DMS153 treated with DMSO at 0.1 percent for 48 hours (cell line): Measurements from ENCODE around the gene CDH13.

Source experiments
- DNase-seq: peaks from one replicate; lab custom pipeline; 2025; ENCODE audit not compliant: unreplicated experiment; lab: John Stamatoyannopoulos, UW

Gene CDH13

DNA sequence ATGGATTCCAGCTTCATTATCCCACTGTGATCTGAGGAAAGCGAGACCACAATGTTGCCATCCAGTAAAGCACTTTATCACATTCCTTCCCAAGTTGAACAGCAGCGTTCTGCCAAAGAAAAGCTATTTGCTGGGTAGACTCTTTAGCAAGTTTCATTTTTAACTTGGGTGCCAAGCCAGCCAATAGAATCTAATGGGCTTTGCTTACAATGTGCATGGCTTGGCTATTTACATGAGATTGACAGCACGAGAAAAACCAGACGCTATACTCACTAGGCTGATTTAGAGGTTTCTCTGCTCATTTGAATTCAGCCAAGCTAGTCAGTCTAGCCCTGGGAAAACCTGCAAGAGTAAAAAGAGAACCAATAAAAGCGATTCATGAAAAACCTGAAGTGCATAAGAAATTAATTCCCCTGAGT lies 108.9 kb downstream of the CDH13 start:
- no peak for DNase-seq

DNA sequence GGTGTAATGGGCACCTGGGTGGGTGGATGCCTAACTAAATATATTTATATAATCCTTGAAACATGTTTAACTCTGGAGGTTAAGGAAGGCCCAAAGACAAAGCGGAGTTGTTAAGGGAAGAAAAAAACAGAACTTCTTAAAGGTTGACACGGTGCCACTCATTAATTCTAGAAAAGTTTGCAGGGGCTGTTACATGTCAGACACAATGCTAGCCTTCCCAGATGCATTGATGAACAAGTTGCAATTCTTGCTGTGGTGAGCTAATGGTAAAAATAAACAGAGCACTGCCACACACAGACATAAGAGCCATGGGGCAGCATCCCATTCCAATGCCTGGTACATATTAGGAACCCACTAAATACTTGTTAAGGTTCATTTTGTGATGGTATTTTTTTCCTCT lies 109.5 kb downstream of the CDH13 start:
- DNase-seq, result no peak

DNA sequence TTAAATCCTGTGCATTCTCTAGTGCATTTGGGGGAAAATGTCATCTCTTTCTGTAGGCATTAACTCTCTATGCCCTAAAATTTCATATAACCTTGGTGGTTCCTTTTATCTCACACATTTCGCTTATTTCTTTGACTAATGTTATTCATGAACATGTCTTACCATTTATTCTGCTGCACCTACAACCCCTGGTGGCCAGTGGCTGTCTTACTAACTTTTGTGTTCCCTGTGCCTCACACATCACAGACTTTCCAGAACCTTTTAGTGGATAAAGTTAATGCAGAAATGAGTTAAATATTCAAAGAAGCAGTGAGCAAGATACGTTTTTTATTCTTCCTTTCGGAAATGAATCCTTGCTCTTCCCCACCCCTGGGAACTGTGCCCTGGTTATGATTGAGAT lies 111.9 kb downstream of the CDH13 start:
- DNase-seq, result no peak

DNA sequence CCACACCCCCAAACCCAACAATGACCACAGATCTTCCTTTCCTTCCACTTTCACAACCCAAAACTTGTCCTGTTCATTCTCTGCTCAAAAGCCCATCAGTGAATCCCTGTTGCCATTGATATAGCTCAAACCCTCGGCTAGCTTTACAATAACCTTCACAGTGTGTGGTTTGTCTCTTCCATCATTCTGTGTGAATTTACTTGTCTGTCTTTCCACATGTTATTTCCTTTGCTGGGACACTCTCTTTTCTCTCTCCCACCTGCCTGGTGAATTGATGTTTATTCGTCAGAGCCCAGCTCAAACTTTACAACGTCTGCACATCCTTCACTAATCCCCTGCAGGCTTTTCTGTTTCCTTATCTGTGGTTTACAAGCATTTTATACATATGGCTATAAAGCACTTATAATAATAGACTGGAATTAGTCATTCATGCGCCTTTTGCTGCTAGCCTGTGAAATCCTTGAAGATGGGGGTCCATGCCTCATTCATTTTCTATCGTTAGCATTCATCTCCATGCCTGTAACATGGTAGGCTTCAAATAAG lies 114.4 kb downstream of the CDH13 start:
- no peak for DNase-seq

DNA sequence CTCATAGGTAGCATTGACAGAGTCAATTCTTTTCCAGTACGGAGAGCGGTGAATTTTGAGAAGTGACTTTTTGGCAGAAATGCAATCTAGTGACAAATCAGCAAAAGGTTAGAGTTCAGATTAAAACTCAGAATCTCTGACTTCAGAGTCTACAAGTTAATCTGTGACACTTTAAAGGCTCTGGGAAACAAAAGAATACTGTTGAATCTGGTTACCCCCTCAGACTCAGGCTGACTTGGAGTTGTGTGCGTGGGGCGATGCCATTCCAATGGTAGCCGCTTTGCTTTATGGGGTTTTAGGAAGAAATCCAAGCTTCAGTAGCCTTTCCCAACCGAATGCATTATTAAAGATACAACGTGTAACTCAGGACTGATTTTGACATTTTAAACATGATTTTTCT lies 118.2 kb downstream of the CDH13 start:
- DNase-seq, result no peak

DNA sequence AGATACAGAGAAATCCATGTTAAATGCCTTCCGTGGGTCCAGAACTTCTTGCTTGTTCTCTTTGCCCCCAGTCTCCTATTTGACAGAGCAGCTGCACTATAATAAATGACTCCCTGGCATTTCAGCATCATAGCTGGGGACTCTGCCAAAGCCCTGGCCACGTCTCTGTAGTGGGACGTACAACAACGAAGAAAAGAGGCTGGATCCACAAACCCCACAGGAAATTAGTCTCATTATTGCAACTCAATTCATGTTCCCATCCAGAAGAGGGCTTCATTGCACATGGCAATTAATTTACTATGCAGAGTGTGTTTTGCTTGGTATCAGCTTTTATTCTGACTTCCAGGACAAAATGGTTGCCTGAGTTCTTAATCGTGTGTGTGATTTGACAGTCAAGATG lies 121.3 kb downstream of the CDH13 start:
- no peak for DNase-seq

DNA sequence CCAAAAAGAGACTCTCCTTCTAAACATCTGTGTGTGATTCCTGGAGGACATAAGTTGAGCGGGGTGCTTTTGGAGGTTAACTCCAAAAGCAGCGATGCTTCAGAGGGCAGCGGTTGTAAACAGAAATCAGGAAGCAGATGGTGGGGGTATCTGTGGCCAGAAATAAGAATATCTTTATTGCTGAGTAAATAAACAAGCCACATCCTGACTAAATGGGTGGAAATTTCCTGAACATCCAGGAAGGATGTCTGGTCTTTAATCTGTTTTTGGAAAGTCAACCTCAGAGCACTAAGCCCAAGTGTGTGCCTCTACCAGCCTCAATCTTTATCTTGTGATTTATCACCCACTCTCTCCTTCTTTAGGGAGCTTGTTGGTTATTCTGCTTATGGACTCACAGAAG lies 123.3 kb downstream of the CDH13 start:
- no peak for DNase-seq

DNA sequence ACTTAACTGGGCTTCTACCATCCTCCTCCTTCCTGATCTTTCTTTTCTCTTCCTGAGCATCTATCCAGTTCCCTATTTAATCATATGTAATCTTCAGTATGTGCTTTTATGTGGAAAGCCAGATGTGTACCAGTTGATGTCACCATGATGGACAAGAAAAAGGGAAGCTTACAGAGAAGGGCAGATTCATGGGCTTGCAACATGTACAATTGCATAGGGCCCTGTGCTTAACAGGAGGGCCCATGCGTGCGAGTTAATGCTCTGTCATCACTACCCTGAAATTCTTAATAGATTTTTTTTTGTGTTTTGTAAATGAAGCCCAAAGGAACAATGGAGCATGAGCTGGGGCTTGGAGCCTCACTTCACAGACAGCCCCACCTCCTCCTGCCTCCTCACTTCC lies 124.3 kb downstream of the CDH13 start:
- no peak for DNase-seq

DNA sequence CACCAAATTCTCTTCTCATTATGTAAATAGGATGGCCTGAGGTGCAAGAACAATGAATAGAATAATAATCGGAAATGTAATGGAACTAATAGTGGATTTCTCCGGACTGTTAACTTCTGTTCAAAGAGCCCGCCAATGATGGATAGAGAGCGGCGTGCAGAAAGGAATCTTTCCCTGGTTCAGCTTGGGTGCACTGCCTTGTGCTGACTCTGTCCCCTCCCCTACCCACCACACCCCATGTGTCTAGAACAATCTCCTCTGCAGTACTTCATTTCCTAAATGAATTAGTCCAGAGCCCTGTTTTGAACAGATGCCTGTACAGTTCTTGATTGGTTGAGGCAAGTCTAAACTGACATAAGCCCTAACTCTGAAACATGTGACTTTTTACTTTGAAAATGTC lies 125.4 kb downstream of the CDH13 start:
- no peak for DNase-seq

DNA sequence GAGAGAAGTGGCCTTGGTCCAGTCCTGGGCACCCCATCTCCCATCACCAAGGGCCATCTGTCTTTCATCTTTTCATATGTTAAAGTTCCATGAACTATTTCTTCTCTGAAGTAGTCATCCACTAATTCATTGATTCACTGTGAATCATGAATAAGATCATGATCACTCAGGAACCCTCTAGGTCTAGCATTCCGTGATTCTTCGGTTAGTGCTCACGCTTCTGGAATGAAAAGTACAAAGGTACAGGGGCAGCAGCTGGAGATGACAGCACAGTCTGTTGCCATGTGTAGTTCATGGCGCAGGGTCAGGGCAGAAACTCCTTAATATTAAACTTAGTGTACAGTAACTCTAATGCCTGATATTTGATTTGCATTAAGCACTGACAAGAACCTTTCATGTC lies 127.1 kb downstream of the CDH13 start:
- no peak for DNase-seq

DNA sequence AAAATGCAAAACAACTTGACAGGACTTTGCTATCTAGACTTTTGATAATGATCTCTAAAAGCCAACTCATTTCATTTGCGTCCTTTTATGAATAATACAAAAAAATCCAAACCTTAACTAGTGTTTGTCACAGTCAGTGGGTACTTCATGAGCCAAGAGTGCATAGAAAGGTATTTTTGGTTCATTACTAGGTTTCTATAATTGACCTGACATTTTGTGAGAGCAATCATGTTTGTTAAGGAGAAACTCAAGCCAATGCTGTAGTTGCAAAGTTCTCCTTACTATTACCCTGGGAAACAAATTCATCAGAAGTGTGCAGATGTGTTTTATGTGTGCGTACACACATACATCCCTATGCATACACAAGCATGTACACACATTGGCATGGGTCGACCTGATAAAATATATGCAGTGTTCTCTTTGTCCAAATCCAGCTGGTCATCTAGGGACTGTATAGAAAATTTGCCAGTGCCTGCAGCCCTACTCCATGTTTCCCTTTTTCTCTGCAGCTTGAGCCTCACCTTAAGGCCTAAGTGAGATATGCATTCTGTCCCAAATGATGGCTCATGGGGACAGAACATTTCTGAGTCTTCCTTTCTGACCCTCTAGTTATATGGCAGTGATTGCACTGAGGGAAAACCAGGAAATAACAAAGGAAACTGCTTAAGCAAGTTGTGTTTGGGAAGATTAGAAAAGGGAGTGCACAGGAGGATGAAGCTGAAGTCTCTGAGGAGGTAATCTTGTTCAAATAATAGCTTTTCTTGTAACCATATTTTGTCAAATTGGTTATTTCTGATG lies 128.1 kb downstream of the CDH13 start:
- no peak for DNase-seq

DNA sequence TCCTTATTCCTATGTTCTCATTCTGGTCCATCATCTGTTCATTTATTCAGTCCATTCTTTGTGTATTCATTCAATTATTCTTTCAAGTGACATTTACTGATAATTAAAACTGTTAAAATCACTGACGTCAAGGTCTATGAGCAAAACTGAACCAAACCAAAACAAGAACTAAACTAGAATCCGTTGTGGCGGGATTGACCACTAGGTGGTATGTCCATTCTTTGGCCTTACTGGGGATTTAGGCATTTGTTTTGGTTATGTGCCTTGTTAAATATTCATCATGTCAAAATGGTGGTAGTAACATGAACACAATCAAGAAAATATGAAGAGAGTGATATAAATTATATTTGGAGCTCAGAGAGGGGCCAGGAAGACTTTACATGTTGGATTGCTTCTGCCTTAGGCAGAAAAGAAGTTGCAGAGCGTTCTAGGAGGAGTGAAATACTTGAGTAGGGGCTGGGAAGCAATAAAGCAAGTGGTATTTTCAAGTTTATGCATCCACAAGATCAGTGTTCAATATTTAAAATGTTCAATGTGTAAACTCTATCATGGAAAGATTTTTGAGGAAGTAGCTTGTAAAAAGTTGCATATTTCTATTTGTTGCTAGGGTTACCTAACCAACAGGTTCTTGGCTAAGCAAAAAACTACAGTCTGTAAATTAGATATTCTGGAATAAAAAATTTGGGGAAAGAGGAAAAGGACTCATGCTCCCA lies 129.0 kb downstream of the CDH13 start:
- no peak for DNase-seq

DNA sequence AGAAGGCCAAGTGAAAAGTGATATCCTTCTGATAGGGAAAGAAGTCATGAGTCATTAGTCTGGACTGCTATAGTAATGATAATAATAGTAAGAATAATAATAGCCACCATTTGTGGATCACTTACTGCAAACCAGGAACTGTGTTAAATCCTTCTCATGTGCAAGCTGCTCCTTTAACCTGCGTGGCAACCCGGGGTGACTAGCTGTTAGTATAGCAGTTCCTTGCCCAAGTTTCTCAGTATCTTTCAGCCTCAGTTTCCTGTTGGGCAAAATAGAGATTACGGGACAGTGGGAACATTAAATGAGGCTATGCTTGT lies 129.5 kb downstream of the CDH13 start:
- no peak for DNase-seq

DNA sequence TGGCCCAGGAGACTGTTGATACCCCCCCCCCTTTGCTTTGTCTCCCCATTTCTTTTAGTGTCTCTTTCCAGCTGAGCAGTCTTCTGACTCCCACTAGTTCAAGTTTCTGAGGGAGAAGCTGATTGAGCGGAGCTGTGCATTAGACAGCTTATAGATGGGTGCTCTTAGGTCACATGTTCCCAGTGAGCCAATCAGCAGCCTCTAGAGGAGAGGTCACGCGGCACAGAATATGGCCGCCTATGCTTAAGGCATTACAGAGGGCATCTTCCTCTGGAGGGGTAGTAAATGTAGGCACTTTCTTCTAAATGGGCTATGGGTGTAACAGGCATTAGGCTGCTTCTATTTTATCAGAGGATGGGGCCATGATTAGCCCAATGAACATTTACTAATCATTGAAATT lies 131.6 kb downstream of the CDH13 start:
- DNase-seq, result no peak

DNA sequence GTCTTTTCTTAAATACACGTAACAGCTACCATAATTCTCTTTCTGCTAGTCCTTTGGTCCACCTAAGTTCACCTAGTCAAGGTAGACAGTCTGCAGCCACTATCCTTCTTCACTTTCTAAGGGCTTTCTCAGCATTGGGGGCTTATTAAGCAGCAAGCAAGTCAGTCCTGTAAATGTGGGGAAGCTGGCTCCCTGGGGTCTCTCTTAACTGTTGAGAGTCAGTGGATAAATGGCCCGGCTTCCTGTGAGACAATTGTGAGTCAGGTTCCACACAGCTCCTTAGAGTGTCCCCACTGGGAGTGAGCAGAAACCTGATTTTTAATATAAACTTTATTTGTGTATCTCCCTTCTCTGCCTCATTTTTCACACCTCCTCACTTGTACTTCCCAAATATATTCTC lies 132.1 kb downstream of the CDH13 start:
- no peak for DNase-seq

DNA sequence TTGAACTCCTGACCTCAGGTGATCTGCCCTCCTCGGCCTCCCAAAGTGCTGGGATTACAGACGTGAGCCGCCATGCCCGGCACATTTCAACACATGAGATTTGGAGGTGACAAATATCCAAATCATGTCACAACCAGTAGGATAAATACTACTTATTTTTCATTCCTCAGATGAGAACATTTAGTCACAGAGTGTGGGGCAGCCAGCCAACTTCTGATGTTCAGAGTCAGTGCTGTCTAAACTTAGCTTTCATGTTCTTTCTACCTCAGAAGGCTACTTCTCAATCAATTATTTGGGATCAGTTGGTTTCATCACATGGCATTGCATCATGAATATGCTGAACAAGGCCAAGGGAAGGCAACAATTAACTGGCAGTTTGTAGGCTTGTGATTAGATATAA lies 134.5 kb downstream of the CDH13 start:
- no peak for DNase-seq

DNA sequence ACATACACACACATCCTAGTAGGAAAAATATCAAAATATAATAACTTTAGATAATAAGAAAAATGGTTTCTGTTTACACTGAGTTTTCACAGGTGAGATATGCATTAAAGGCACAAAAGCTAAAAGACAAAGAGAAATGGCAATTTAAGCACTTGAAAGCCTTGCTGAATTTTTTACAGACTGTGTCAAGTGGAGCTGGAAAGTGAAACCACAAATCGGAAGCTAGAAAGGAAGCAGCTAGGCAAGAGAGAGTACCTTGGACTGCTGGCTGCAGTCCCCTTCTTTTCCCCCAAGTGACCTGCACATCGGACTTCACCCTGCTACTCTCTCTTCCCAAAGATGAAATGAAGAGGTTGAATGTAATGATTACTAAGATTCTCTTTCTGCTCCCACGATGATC lies 135.1 kb downstream of the CDH13 start:
- no peak for DNase-seq

DNA sequence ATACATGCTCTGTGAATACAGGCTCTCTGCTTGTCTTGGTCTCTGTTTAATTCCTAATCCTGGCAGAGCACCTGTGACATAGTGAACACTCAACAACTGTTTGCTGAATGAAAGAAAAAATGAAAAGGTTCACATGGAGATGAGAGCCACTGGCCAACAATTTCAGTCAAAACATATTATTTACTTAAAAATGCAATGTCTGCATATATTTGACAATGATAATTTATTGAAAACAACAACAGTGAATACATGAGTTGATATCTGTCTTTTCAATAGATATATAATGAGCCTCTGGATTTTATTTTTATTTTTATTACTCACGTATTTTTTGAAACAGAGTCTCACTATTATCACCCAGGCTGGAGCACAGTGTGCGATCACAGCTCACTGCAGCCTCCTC lies 136.6 kb downstream of the CDH13 start:
- DNase-seq, result no peak

DNA sequence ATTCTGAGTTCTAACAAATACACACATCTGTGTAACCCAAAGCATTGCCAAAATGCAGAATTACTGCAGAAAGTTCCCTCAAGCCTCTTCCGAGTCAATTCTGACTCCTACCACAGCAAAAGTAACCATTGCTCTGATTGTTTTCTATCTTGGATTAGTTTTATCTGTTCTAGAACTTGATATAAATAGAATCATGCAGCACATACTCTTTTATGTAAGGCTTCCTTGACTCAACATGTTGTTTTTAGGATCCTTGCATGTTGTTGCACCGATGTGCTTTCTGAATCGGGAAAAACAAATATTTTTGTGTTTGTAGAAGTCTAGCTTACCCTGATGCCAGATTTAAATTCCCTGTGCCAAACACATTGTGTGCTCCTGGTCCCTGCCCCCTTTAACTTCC lies 140.4 kb downstream of the CDH13 start:
- DNase-seq, result no peak

DNA sequence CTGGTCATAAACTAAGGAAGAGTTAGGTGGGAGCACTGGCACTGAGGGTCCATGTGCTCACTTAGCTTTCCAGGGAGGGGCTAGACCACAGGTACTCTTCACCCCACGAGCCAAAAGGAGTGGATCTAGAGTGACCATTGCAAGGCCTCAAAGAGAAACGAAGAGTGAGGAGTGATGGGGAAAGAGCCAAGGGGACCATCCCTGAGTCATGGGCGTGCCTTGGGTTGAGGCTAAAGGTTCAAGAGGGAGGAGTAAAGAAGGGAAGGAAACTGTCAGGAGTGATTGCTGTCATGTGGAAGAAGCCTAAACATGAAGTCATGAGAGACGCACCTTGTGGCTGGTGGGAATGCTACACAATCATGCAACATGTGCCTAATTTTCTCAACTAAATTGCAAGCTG lies 141.0 kb downstream of the CDH13 start:
- DNase-seq, result no peak

DNA sequence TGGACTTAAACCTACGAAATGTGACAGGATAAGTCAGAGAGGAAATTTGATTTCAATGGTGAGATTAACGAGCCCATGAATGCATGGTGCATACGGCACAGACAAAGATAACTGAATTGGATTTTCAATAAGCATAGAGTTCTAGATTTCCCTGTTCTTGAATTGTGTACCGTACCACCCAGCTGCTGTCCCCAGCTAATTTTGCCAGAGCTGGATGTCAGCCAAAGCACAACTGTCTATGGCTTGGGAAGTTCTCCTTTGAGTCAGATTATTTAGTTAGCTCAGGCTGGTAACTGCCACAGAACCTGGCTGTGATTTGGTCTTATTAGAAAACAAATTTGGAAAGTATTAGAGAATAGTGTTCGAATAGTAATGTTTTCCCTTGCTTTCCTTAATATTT lies 143.1 kb downstream of the CDH13 start:
- peak; percentile 43 for DNase-seq

DNA sequence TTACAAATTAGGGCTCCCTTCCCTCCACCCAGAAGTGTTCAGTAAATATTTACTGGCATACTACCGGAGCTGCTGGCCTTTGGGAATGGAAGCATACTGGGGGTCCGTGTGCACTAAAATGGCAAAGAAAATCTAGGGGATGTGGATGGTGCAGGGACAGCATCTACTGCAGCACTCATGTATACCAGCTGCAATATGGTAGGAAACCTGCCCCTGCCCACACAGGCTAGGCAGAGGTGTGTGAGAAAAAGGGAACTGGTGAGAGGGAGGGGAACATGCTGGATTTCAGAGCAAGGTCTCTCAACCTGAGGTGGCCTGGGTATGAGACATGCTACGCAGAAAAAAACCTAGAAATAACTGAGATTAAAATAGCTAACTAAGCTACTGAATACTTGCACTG lies 145.4 kb downstream of the CDH13 start:
- DNase-seq, result no peak

DNA sequence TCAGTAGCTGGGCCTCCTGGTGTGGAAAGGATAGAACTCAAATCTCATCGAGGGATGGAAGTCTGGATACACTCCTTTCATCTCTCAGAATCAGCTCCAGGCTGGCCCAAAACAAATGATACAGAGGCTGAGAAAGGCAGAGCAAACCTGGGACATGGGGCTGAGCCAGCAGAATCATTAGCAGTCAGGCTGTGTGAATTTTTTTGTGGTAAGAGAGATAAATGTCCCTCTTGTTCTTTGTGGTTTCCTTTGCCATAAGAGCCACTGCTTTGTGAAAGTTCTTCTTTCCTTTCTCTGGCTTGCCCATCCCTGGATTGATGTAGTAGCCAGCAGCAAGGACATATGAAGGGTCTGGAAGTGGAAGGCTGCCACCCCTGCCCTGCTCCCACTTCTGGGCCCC lies 146.2 kb downstream of the CDH13 start:
- no peak for DNase-seq
